ENCODE results near the gene MPPED2.

GRCh38 chr11:30432178-30432577 is 154.0 kb downstream of the MPPED2 start:
- no peak for TF ChIP-seq EZH2 (IDR thresholded peaks at IDR 0.05; ENCODE audit: insufficient read depth, low read length)
- no peak for TF ChIP-seq CTCF (IDR thresholded peaks at IDR 0.05; ENCODE audit: insufficient read depth, low read depth, low read length)
